GM18502 (cell line): Measurements from ENCODE around the gene R3HDM2.
"Not testable (repeated sequence)": the region's sequence is repeated elsewhere in the genome, so short reads cannot be mapped to it uniquely, and the experiment has no call there.

Experiments used
- ATAC-seq: cut with Tn5 transposase; IDR thresholded peaks from one replicate; pipeline ENCODE4 v1.9.1; 2021; ENCODE audit warnings: mild to moderate bottlenecking; ENCODE audit not compliant: unreplicated experiment, poor library complexity

Gene R3HDM2

DNA sequence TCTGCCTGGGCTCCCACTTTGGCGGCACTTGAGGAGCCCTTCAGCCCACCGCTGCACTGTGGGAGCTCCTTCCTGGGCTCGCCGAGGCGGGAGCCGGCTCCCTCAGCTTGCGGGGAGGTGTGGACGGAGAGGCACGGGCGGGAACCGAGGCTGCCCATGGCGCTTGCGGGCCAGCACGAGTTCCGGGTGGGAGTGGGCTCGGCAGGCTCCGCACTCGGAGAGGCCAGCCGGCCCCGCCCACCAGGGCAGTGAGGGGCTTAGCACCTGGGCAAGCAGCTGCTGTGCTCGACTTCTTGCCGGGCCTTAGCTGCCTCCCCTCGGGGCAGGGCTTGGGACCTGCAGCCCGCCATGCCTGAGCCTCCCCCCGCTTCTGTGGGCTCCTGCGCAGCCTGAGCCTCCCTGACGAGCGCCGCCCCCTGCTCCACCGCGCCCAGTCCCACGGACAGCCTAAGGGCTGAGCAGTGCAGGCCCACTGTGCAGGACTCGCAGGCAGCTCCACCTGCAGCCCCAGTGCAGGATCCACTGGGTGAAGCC, 44.6 kb downstream of the R3HDM2 start:
- ATAC-seq: no peak

DNA sequence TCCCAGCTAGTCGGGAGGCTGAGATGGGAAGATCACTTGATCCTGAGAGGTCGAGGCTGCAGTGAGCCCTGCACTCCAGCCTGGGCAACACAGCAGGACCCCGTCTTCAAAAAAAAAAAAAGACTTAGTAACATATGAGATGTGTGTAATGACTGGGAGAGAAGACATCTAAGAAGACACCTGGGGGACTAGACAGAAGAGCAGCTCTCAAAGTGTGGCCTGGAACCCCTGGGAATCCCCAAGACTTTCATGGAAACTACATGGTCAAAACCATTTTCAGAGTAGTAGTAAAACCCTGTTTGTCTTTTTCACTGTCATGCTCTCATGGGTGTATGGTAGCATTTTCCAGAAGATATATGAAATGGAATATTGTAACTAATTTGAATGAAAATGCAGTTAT, 45.3 kb downstream of the R3HDM2 start:
- no peak for ATAC-seq

DNA sequence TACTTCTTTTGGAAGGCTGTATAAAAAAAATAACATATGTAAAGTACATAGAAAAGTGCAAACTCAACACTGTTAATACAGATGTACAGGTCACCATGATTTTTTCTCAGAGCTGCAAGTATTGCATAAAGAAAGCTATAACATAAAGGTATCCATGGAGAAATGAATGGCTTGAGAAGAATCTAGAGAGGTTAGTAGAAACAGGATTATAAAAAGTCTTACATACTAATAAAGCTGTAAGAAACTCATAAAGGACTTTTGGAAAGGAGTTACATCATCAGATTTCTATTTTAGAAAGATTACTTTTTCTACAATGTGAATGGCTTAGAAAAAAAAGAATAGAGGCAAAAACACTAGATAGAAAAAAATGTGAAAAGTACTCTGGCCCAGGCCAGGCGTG, 46.4 kb downstream of the R3HDM2 start:
- ATAC-seq: no peak

DNA sequence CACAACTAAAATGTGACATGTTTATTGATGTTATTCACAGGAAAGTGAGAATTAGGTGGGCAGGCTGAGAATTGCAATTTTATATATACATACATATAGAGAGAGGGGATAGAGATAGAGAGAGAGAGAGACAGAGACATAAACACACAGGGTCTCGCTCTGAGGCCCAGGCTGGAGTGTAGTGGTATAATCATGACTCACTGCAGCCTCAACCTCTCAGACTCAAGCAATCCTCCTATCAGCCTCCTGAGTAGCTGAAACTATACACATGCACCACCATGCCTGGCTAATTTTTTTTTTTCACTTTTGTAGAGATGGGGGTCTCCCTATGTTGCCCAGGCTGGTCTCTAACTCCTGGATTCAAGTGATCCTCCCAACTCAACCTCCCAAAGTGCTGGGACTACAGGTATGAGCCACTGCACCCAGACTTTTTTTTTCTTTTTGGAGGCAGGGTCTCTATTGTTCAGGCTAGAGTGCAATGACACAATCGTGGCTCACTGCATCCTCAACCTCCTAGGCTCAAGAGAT, 49.1 kb downstream of the R3HDM2 start:
- no peak for ATAC-seq

DNA sequence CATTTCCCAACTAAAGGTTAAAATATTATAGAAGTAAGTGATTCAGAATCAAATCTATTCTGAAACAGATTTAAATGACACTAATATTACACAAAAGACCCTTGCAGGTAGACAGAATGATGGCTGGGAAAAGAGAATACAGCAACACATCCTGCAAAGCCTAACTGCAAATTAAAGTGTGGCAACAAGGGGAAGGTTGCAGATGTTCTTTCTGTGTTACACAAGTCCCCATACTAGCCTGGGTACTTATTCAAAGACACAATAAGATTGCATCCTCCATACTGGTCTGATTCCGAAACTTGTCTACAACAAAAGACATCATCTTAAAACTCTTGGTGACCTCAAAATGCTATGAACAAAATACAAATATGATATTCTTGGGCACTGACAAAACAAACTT, 50.5 kb downstream of the R3HDM2 start:
- no peak for ATAC-seq

DNA sequence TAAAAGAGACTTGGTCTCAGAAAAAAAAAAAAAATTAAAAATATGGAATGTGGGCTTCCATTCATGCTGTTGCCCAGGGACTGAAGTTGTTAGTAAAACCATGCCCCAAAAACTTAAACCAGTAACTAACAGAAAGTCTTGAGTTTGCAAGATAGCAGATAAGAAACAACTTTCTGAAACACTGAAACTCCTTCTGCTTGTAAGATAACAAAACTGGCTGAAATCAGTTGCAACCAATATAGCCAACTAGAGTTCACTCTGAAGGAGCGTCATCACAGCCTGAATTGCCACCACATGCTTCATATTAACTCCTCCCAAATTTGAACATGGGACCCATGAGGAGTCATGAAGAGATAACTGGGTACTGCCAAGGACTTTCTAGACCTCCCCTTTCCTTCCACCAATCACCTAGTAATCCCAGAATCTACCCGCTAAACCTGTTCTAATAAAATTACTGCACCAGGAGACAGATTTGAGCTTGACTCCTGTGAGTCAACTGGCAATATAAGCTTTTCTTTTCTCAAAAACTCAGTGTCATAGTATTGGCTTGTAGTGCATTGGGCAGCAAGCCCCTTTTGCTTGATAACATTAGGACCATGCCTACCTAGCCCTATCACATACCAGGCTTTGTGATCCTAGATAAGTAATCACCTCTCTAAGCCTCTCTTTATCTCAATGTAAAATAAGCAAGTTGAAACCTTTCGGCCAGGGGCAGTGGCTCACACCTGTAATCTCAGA, 53.6 kb downstream of the R3HDM2 start:
- ATAC-seq: no peak

DNA sequence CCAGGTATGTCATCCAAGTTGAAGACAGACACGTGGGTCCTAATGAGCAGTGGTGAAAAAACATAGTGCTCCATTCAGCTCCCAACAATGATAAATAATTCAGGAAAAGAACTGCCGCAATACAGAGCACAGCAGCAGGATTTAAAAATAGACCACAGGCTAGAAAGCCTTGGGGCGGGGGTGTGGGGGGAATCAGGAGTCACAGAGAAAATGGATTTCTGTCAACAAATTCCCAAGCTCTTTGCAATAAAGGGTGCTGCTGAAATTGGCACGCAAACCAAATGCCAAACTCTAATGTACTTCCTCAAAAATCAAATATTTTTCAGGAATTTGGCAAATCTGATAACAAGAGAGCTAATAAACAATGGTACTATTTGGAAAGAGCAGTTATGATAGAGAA, 58.6 kb downstream of the R3HDM2 start:
- no peak for ATAC-seq

DNA sequence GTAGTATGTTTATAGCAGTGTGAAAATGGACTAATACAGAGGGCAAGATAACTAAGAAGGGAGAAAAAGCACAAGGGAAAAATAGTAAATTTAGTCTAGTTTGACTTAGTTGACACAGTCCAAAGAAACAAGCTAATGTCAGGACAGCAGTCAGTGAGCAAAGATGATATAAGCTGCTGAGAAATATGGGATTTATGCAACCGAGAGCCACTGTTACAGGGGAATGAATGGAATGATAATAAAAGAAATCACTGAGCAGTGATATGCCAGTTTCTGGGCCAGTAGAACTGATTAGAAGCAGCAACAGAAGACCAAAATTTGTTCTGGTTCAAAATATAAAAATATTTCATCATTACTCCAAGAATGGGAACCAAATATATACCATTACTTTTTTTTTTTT, 60.1 kb downstream of the R3HDM2 start:
- ATAC-seq: no peak

DNA sequence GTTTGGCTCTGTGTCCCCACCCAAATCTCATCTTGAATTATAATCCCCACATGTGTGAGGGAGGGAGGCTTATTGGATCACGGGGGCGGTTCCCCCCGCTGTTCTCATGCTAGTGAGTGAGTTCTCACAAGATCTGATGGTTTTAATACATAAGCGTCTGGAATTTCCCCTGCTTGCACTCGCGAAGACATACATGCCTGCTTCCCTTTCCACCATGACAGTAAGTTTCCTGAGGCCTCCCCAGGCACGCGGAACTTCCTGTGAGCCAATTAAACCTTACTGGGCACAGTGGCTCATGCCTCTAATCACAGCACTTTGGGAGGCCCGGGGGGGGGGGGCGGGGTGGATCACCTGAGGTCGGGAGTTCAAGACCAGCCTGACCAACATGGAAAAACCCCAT, 60.8 kb downstream of the R3HDM2 start:
- ATAC-seq: no peak

DNA sequence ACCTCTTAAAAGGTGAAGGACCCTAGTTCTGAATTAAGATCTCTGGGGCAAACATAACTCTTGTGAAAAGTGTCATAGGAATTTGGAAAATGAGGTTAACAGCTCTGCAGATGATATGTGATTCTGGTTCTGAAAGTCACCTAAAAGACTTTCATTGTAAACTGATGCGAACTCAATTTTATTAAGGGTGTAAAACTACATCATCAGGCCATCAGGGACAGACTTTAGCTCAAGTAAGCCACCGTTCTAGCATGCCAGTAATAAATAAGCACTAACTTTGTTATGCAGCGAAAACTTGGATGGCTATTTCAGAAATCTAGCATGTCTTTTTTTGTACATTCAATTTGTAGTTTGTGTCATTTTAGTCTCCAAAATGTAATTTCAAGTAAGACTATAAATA, 61.6 kb downstream of the R3HDM2 start:
- ATAC-seq: no peak

DNA sequence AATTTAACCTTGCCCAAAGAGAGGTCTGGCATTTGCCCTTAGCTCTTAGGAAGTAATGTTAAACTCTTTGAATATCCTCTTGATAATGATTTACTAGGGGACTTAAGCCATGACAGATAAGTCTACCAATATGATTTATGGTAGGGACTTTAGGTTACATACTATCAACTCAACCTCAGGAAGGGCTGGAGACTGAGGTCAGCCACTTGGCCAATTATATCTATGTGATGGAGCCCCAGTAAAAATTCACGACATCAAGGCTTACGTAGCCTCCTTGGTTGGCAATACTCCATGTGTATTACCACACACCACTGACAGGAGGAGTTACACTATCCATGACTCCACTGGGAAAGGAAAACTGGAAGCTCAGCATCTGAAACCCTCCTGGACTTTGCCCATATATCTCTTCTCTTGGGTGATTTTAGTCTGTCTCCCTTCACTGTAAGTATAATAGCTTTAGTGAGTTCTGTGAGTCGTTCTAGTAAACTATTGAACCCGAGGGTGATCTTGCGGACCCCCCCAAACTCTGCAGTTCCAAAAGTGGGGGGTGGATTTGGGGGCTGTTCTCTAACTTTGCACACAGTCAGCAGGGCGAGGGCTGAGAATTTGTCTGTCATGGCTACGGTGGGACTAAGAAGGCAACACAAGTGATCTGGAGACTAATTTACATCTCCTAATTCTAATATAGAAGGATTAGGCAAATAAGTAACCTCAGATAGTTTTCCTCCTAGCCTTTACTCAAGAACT, 62.3 kb downstream of the R3HDM2 start:
- no peak for ATAC-seq

DNA sequence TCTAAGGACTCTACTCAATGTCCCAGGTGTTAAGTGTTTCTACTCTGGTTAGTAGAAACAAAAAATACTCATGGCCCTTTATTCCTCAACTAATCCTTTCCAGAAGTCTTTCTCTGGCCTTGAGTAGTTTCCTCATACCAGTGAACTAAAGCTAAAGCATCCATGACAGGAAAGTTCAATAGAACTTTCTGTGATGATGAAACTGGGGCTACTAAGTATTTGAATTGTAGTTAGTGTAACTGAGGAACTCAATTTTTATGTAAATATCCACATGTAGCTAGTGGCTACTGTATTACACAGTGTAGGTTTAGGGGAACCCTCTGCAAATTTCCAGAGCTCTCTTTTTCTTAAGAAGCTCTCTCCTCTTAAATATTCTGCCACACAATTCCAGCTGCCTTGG, 63.7 kb downstream of the R3HDM2 start:
- ATAC-seq: no peak

DNA sequence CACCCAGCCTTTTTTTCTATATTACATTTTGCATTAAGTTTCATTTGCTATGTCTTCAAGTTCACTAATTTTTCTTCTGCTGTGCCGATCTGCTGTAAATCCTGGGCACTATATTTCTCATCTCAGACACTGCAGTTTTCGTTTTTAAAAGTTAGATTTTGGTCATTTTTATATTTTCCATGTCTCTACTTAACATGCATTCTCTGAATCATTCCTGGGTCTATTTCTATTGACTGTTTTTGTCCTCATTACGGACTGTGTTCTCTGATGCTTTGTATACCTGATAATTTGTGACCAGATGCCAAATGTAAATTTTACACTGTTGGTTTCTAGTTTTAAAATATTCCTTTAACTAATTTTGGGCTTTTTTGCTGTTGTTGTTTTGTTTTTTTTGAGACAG, 64.5 kb downstream of the R3HDM2 start:
- no peak for ATAC-seq

DNA sequence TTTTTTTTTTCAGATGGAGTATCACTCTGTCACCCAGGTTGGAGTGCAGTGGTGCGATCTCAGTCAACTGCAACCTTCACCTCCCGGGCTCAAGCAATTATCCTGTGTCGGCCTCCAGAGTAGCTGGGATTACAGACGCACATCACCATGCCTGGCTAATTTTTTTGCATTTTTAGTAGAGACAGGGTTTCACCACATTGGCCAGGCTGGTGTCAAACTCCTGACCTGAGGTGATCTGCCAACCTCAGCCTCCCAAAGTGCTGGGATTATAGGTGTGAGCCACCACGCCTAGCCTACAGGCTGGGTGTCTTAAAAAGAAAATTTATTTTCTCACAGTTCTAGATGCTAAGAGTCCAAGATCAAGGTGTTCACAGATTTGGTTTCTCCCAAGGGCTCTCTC, 66.7 kb downstream of the R3HDM2 start:
- not testable (repeated sequence) for ATAC-seq

DNA sequence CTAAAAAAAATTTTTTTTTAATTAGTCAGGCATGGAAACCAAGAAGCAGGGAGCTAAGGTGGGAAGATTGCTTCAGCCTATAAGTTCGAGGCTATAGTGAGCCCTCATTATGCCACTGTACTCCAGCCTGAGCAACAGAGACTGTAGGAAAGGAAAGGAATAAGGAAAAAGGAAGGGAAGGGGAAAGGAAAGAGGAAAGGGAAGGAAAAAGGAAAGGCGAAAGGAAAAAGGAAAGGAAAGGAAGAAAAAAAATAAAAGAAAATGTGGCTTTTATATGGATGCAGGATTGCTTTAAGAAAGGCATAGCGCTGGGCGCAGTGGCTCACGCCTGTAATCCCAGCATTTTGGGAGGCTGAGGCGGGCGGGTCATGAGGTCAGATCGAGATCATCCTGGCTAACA, 70.4 kb downstream of the R3HDM2 start:
- no peak for ATAC-seq

DNA sequence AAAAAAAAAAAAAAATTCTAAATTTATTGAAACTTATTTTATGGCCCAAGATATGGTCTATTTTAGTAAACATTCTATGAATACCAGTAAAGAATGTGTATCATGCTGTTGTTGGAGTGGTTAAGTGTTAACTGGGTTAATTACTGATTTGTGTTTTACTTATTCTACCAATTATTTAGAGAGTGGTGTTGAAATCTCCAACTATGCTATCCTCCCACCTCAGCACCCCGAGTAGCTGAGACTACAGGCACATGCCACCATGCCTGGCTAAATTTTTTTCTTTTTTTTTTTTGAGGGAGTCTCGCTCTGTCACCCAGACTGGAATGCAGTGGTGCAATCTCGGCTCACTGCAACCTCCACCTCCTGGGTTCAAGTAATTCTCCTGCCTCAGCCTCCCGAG, 72.2 kb downstream of the R3HDM2 start:
- no peak for ATAC-seq

DNA sequence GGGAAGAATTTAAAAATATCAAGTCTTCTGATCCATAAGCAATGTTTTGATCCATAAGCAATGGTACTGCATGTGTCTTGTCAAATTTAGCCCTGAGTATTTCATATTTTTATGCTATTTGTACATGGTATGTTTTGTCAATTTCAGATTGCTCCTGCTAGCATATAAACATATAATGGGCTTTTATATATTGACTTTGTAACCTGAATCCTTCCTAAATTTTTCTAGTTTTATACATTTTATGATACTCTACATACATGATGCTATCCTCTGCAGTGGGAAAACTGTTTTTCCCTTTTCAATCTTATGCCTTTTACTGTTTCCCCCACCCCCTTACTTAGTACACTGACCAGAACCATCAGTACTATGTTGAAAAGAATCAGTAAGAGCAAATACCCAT, 75.1 kb downstream of the R3HDM2 start:
- ATAC-seq: no peak

DNA sequence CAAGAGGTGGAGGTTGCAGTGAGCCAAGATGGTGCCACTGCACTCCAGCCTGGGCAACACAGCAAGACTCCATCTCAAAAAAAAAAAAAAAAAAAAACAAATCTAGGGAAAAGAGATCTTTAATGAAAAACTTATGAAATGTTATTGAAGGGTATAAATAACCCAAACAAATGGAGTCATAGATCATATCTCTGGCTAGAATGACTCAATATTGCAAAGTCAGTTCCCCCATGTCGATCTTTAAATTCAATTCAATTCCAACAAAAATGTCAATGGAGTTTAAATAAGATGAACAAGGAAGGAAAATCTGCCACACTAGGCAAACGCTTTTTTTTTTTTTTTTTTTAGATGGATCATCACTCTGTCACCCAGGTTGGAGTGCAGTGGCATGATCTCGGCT, 78.7 kb downstream of the R3HDM2 start:
- ATAC-seq: no peak

DNA sequence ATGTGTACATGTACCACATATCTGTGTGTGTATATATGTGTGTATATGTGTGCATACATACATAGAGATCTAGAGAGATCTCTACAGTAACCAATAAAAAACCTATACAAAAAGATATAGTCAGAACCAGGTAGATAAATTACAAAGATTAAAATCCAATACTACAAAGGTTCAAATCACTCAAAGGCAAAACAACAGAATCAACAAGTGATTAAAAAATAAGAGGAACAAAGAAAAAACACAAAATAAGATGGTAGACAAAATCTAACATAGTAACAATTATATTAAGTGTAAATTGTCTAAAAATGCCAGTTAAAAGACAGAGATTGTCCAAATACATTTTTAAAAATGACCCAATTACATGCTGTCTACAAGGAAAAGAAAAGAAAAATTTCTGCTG, 83.6 kb downstream of the R3HDM2 start:
- ATAC-seq: no peak

DNA sequence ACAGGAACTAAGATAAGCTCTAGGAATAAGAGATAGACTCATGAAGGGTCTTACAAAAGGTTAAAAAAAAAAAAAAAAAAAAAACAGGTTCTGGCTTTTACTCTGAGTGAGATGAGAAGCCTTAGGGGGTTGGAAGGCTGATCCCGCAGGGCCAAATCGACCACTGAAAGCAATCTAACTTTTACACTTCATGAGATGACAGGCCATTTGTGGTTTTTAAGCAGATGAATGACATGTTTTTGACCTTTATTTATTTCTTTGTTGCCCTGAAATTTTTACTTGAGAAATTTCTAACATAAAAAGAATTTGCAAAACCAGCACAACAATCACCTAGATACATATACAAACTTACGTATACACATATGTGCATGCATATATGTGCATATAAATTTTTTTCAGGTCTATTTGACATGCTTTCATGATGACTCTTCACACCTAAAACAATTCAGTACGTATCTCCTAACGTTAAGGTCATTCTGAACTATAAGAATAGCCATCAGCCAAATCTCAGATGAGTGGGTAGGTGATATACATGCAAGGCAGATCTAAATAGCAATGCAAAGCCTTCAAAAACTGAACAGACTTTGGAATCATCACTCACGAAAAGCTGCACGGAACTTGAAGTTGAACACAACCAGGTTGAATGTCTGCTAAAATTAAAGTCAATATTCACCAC, 87.0 kb downstream of the R3HDM2 start:
- no peak for ATAC-seq

DNA sequence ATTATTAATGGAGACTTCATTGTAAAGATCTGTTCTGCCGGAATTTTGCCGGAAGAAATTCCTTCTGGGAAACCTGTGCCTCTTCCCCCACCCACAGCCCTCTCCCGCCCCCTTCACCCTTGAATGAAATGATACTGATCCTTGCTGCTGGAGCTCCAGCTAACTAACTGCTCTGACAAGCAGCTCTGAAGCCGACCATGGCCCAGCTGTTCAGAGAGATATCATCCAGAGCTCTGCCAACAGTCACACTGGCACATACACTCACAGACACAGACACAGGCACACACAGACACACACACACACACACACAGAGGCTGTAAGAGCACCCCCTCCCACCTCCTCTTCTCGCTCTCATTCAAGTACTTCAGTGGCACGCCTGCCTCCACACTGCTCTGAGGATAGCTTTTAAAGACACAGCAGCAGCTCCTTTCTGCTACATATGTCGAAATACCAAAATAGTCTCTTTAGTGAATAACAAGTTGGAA, 88.6 kb downstream of the R3HDM2 start:
- no peak for ATAC-seq
